ENCODE data around the gene BTBD16. TPM values are rescaled to one million over a fixed set of nuclear protein-coding genes. Genes with fewer than 3 reads are reported as not detected.

The BTBD16 gene
- total RNA-seq, 1 donor: not detected

- Histone ChIP-seq H3K4me1 (ENCODE audit: insufficient read depth, low read length) (no peaks in the 10 kb centered on the region), H3K36me3 (ENCODE audit: insufficient read depth, low read length) (no peaks in the 10 kb centered on the region), H3K4me3 (ENCODE audit: insufficient read depth, low read length) (no peak overlapping the region), H4K20me1 (ENCODE audit: insufficient read depth, low read length) (no peaks in the 10 kb centered on the region), H3K27ac (ENCODE audit: low read depth, low read length) (no peak overlapping the region), H2AFZ (ENCODE audit: low read length) (no peak overlapping the region), H3K79me2 (ENCODE audit: insufficient read depth, low read length) (no peaks in the 10 kb centered on the region), H3K9me3 (ENCODE audit: low read depth, low read length) (no peaks in the 10 kb centered on the region), H3K27me3 (ENCODE audit: insufficient read depth, low read length) (peaks cover 8% of the 10 kb centered on the region), H3K4me2 (ENCODE audit: insufficient read depth, low read length) (no peak overlapping the region)
- TF ChIP-seq, protein P1, sequence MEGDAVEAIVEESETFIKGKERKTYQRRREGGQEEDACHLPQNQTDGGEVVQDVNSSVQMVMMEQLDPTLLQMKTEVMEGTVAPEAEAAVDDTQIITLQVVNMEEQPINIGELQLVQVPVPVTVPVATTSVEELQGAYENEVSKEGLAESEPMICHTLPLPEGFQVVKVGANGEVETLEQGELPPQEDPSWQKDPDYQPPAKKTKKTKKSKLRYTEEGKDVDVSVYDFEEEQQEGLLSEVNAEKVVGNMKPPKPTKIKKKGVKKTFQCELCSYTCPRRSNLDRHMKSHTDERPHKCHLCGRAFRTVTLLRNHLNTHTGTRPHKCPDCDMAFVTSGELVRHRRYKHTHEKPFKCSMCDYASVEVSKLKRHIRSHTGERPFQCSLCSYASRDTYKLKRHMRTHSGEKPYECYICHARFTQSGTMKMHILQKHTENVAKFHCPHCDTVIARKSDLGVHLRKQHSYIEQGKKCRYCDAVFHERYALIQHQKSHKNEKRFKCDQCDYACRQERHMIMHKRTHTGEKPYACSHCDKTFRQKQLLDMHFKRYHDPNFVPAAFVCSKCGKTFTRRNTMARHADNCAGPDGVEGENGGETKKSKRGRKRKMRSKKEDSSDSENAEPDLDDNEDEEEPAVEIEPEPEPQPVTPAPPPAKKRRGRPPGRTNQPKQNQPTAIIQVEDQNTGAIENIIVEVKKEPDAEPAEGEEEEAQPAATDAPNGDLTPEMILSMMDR (IDR thresholded peaks at IDR 0.05; ENCODE audit: extremely low read depth, low read depth, low read length): no peak
- DNase-seq (ENCODE audit: insufficient read length, low spot score, missing footprints): no peak
Measured at GRCh38 chr10:122357685-122358084, 86.6 kb downstream of the BTBD16 start.

DNA sequence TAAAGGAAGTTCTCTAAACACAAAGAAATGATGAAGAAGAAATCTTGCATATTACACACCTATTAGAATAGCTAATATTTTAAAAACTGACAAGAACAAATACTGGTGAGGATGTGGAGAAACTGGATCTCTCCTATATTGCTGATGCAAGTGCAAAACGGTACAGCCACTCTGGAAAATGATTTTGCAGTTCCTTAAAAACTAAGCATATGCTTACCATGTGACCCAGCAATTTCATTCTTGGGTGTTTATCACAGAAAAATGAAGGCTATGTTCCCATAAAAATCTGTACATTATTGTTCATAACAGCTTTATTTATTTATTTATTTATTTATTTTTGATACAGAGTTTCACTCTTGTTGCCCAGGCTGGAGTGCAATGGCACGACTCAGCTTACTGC is 88.5 kb downstream of the BTBD16 start:
- H3K9me3 ChIP-seq (ENCODE audit: low read depth, low read length): no peaks in the 10 kb centered on the region
- no peak overlapping the region for H2AFZ ChIP-seq (ENCODE audit: low read length)

DNA sequence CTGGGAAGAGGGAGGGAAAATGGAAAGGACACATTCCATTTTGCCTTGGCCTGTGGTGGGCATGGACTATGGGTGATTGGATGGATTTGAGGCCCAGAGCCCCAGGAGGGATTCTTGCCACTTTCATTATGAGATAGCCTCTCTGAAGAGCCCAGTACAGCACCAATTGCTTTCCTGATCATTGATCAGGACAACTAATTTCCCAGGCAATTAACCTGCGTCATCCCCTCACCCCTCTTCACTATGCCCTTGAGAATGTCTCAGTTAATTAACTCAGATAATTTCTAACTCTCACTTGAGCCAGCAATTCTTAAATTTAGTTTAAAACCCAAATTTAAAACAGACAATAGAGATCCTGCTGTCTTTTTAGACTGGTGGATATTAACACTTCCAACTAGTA is 90.0 kb downstream of the BTBD16 start:
- Histone ChIP-seq H3K9me3 (ENCODE audit: low read depth, low read length) (no peaks in the 10 kb centered on the region), H3K4me1 (ENCODE audit: insufficient read depth, low read length) (no peaks in the 10 kb centered on the region), H3K79me2 (ENCODE audit: insufficient read depth, low read length) (no peaks in the 10 kb centered on the region), H3K4me2 (ENCODE audit: insufficient read depth, low read length) (no peak overlapping the region), H3K4me3 (ENCODE audit: insufficient read depth, low read length) (no peak overlapping the region), H3K27ac (ENCODE audit: low read depth, low read length) (no peak overlapping the region), H3K36me3 (ENCODE audit: insufficient read depth, low read length) (no peaks in the 10 kb centered on the region), H2AFZ (ENCODE audit: low read length) (no peak overlapping the region), H3K27me3 (ENCODE audit: insufficient read depth, low read length) (peaks cover 4% of the 10 kb centered on the region), H4K20me1 (ENCODE audit: insufficient read depth, low read length) (no peaks in the 10 kb centered on the region)
- TF ChIP-seq, protein P1 (IDR thresholded peaks at IDR 0.05; ENCODE audit: extremely low read depth, low read depth, low read length): no peak
- no peak for DNase-seq (ENCODE audit: insufficient read length, low spot score, missing footprints)

More for the DNA sequence above, 88.5 kb downstream of the BTBD16 start:
- Histone ChIP-seq H3K27me3 (ENCODE audit: insufficient read depth, low read length) (no peaks in the 10 kb centered on the region), H3K4me2 (ENCODE audit: insufficient read depth, low read length) (no peak overlapping the region), H4K20me1 (ENCODE audit: insufficient read depth, low read length) (no peaks in the 10 kb centered on the region), H3K4me1 (ENCODE audit: insufficient read depth, low read length) (no peaks in the 10 kb centered on the region), H3K79me2 (ENCODE audit: insufficient read depth, low read length) (no peaks in the 10 kb centered on the region), H3K4me3 (ENCODE audit: insufficient read depth, low read length) (no peak overlapping the region), H3K27ac (ENCODE audit: low read depth, low read length) (no peak overlapping the region), H3K36me3 (ENCODE audit: insufficient read depth, low read length) (no peaks in the 10 kb centered on the region)
- TF ChIP-seq, protein P1 (IDR thresholded peaks at IDR 0.05; ENCODE audit: extremely low read depth, low read depth, low read length): no peak
- DNase-seq (ENCODE audit: insufficient read length, low spot score, missing footprints): no peak

DNA sequence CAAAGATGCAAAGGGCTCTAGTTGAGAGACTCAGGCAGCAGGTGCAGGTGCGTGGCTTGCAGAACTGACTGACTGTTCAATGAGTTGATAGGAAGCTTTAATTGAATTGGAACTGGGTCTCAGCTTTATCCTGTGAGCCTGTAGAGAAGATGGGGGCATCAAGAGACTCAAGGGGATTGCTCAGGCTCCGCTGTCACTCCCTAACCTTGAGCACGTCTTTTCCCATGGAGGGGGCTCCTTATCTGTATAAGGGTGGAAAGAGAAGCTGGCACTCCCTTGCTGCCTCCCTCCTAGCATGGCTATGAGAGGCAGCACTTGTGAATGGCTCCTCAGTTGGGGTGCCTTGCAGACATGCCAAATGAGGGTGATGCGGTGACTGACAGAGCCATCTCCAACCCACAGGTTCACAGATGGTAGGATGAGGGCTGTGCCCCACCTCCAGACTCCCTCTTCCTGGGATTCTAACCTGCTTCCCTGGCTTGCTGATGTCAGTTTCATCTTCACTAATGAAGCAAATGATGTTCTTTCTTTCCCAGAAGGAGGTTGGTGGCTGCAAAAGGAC is 91.0 kb downstream of the BTBD16 start:
- H3K36me3 ChIP-seq (ENCODE audit: insufficient read depth, low read length): no peaks in the 10 kb centered on the region
- TF ChIP-seq, protein P1 (IDR thresholded peaks at IDR 0.05; ENCODE audit: extremely low read depth, low read depth, low read length): no peak
- DNase-seq (ENCODE audit: insufficient read length, low spot score, missing footprints): no peak
- no peaks in the 10 kb centered on the region for H3K4me1 ChIP-seq (ENCODE audit: insufficient read depth, low read length)
- H3K27me3 ChIP-seq (ENCODE audit: insufficient read depth, low read length): peaks cover 8% of the 10 kb centered on the region
- no peaks in the 10 kb centered on the region for H3K9me3 ChIP-seq (ENCODE audit: low read depth, low read length)
- H2AFZ ChIP-seq (ENCODE audit: low read length): no peak overlapping the region
- no peak overlapping the region for H3K27ac ChIP-seq (ENCODE audit: low read depth, low read length)
- H4K20me1 ChIP-seq (ENCODE audit: insufficient read depth, low read length): no peaks in the 10 kb centered on the region
- H3K79me2 ChIP-seq (ENCODE audit: insufficient read depth, low read length): no peaks in the 10 kb centered on the region
- H3K4me3 ChIP-seq (ENCODE audit: insufficient read depth, low read length): no peak overlapping the region
- H3K4me2 ChIP-seq (ENCODE audit: insufficient read depth, low read length): no peak overlapping the region
